ENCODE results near the gene UCN.

GRCh38 chr2:27261241-27261925 is 46.9 kb downstream of the UCN start:
- no peak for TF ChIP-seq CTCF (IDR thresholded peaks at IDR 0.05)
- no peak for TF ChIP-seq POLR2A (IDR thresholded peaks at IDR 0.05)

Measured in uterus (tissue), 2 donors.